Mucosa of descending colon (tissue), 3 donors: ENCODE measurements around the gene TENM4. TPM values are rescaled to one million over a fixed set of nuclear protein-coding genes. Genes with fewer than 3 reads are reported as not detected.

Experiments used
- ATAC-seq: fragments of 200-7000 bp; cut with Tn5 transposase; one replicate; pipeline ENCODE4 v1.9.1; 2020; ENCODE audit warnings: mild to moderate bottlenecking, moderate library complexity
- DNase-seq, 3 donors: peaks; one replicate each; pipeline ENCODE4 v3.0.0-alpha.2; 2020
- H3K36me3 ChIP-seq: fragments of 200-600 bp; one replicate; pipeline ENCODE4 v1.8.0; 2021; ENCODE audit warnings: low read depth, mild to moderate bottlenecking
- H3K4me1 ChIP-seq: fragments of 200-600 bp; one replicate; pipeline ENCODE4 v1.8.0; 2021; ENCODE audit warnings: low read depth, mild to moderate bottlenecking
- H3K4me3 ChIP-seq: fragments of 200-600 bp; one replicate; pipeline ENCODE4 v1.8.0; 2021; ENCODE audit warnings: mild to moderate bottlenecking
- H3K9me3 ChIP-seq: fragments of 200-600 bp; one replicate; pipeline ENCODE4 v1.8.0; 2021; ENCODE audit warnings: mild to moderate bottlenecking
- intact Hi-C, 2 donors: fragments of 100-400 bp; cut with DNase I in 1 of 2; cut with micrococcal nuclease in 1 of 2; formaldehyde crosslinking; loops; one replicate each; pipeline versions ENCODE4 v1.11.0 to v1.11.1; 2022; cut with DNase I, micrococcal nuclease
- long read RNA-seq, 2 donors: library from polyadenylated mRNA; unstranded; transcript quantifications; one replicate each; pipeline ENCODE4 v2.0.0, GENCODE V29; 2019 to 2021
- total RNA-seq, 3 donors: library from RNA; stranded (reverse); fragmentation: NEBNext Ultra II Directional in 2 of 3; extraction: Animal tissue kit (Norgen Biotek cat#: 25700) in 2 of 3; gene quantifications; one replicate each; pipeline versions ENCODE4 v1.2.1 to v1.2.4, GENCODE V29; 2021 to 2023
- TF ChIP-seq, protein P1 (sequence below): fragments of 200-600 bp; IDR thresholded peaks from one replicate; pipeline ENCODE4 v1.8.0; 2022; ENCODE audit warnings: antibody characterized with exemption, mild to moderate bottlenecking
- donor health status: DM: no; HTN: no; CAD: no; lungs with moderate emphysema.
- donor health status: DM: no; HTN: no; CAD: no.
- donor health status: DM: no; HTN: yes; CAD: no.

Gene TENM4
- total RNA-seq: 1 to 10 TPM in 2 of 3 donors, under 1 TPM in 1; 0.70 to 1.6 (median 1.2) TPM
- long read RNA-seq, donor 1: 0 reads
- long read RNA-seq, donor 2: 0 reads

DNA sequence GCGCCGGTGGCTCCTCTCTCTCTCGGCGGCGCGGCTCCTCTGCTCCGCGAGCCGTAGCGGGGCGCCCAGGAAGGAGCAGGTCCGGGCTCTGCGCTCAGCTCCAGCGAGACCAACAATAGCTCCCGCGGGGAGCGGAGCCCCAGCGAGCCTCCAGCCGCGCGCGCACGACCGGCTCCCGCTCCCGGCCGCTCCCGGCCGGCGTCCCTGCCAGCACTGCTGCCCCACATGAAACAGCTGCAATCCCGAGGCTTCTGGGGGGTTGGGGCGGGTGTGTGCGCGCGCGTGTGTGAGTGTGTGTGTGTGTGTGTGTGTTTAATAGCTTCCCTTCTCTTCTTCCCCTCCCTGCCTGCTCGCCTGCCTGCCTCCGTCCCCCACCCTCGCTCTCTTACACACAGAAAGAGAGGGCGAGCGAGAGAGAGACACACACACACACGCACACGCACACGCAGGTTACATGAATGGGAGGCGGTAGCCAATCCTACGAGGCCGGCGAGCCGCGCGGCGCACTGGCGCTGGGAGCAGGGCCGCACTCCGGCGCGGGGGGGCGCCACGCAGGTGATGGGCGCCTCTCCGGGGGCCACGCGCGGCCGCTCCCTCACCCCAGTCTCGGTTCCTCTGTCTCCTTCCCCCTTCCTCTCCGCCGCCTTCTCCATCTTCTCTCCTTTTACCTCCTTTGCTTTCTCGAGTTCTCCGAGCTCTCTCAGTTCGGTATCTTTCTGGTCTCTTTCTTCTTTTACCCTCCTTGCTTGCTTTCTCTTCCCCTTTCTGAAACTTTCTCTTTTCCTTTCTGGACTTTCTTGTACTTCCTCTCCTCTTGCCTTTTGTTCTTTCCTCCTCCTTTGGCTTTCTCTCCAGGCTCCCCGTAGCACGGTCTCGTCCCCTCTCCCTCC, at the start of gene TENM4:
TSS of gene TENM4 (minus strand) at position 460 of the 890 bp plus-strand sequence. CDS start 371,086 bp downstream, outside the sequence.
- no peaks in the 10 kb centered on the region for H3K9me3 ChIP-seq
- H3K4me1 ChIP-seq: peaks cover 28% of the 10 kb centered on the region
- ATAC-seq (peak; percentile 63), DNase-seq (peak; percentile 34 to 71 (median 41))
- intact Hi-C loops: no loop called here
- H3K4me3 ChIP-seq: no peak within 1 kb of the TSS
- TF ChIP-seq, protein P1, sequence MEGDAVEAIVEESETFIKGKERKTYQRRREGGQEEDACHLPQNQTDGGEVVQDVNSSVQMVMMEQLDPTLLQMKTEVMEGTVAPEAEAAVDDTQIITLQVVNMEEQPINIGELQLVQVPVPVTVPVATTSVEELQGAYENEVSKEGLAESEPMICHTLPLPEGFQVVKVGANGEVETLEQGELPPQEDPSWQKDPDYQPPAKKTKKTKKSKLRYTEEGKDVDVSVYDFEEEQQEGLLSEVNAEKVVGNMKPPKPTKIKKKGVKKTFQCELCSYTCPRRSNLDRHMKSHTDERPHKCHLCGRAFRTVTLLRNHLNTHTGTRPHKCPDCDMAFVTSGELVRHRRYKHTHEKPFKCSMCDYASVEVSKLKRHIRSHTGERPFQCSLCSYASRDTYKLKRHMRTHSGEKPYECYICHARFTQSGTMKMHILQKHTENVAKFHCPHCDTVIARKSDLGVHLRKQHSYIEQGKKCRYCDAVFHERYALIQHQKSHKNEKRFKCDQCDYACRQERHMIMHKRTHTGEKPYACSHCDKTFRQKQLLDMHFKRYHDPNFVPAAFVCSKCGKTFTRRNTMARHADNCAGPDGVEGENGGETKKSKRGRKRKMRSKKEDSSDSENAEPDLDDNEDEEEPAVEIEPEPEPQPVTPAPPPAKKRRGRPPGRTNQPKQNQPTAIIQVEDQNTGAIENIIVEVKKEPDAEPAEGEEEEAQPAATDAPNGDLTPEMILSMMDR: no peak
- no peaks in the 10 kb centered on the region for H3K36me3 ChIP-seq

DNA sequence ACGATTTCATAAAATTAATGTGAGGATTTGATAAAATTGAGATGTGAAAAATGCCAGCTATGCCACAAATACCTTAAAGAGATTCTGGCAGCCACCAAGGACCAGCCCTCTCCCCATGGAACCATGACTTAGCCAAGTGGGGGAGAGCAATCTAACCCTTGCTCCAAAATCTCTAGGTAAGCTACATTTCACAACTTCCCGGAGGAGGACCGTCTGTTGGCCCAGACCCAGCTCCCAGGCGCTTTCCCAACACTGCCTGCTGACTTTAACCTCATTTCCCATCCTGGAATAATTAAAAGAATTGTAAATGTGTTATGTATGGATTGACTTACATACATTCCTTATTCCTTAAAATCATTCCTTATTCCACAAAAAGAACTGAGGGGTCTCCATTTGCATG, 47.5 kb upstream of the TENM4 start:
- Histone ChIP-seq H3K9me3 (no peaks in the 10 kb centered on the region), H3K4me3 (no peak overlapping the region), H3K36me3 (no peaks in the 10 kb centered on the region), H3K4me1 (no peaks in the 10 kb centered on the region)
- intact Hi-C loops: no loop called here
- ATAC-seq (no peak), DNase-seq (no peak)
- TF ChIP-seq, protein P1: no peak

DNA sequence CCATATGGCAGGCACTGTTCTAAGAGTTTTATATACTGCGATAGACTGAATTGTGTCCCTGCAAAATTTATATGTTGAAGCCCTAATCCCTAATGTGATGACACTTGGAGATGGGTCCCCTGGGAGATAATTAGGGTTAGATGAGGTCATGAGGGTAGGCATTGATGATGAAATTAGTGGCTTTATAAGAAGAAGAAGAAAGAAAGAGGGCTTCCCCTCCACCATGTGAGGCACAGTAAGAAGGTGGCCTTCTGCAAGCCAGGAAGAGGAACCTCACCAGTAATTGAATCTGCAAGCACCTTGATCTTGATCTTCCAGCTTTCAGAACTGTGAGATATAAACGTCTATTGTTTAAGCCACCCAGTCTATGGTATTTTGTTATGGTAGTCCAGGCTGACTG, 46.6 kb upstream of the TENM4 start:
- ATAC-seq: no peak
- no peaks in the 10 kb centered on the region for H3K4me1 ChIP-seq
- no peaks in the 10 kb centered on the region for H3K9me3 ChIP-seq
- TF ChIP-seq, protein P1: no peak
- H3K4me3 ChIP-seq: no peak overlapping the region
- no peaks in the 10 kb centered on the region for H3K36me3 ChIP-seq
- intact Hi-C loops: no loop called here
- DNase-seq: no peak

DNA sequence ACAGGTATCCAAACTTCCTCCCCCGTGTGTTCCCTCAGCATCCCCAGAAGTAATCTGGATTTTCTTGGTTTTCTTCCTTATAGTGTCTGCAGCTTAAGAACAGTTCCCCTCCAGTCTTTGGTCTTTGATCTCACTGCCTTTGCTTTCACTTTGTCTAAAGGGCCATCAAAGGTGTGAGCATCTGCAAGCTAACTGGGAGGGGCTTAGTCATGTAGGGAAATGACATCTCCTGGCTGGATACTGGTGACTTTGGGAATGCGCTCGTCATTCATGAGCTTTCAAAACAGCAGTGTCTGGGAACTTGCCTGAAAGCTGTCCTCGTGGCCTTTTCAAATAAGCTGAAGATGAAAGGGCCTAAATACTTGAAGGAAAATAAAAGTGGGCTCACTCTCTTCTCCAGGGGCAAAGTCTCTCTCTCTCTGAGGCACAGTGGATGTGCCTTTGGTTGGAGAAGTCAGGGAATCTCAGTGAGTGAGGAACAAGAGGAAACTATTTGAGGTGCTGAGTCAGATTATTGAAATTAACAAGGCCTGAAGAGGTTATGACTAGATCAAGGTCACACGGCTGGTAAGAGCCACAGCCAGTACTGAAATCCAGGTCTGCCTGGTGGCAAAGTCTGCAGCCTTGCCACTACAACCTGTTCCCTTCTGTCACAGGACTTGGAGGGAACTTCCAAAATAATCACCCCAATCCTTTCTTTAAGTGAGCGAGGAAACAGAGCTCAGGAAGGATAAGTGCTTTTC, 45.6 kb upstream of the TENM4 start:
- no peaks in the 10 kb centered on the region for H3K9me3 ChIP-seq
- H3K36me3 ChIP-seq: no peaks in the 10 kb centered on the region
- H3K4me3 ChIP-seq: no peak overlapping the region
- ATAC-seq: peak; percentile 67
- no peaks in the 10 kb centered on the region for H3K4me1 ChIP-seq
- intact Hi-C loops: no loop called here
- DNase-seq: no peak
- TF ChIP-seq, protein P1: no peak

DNA sequence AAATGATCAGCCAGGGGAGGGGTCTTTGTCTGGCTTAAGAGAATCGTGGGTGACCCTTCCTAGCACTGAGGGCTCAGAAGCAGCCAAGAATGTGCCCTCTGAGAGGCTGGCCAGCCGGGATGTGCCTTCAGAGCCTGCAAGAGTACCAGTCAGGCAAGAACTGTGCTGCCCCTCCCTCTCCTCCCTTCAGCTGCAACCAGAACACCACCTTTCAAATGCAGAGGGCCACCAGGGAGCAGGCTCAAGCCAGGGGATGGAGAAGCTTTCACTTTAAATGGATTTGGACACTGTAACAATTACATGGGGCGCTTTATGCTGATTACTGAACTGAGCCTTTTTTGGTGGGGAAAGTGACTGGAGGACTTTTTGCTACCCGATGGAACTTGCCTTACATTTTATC, 44.9 kb upstream of the TENM4 start:
- Histone ChIP-seq H3K4me3 (no peak overlapping the region), H3K36me3 (no peaks in the 10 kb centered on the region), H3K4me1 (no peaks in the 10 kb centered on the region), H3K9me3 (no peaks in the 10 kb centered on the region)
- DNase-seq (no peak), ATAC-seq (no peak)
- TF ChIP-seq, protein P1: no peak
- intact Hi-C loops: no loop called here
